ENCODE results near the gene TOPAZ1. TPM values are rescaled to one million over a fixed set of nuclear protein-coding genes. Genes with fewer than 3 reads are reported as not detected.
"Not testable (repeated sequence)": the region's sequence is repeated elsewhere in the genome, so short reads cannot be mapped to it uniquely, and the experiment has no call there.

The TOPAZ1 gene
- total and polyA plus RNA-seq, 2 experiments from 2014 or later, result not detected

GRCh38 chr3:44342176-44342790, 100.6 kb downstream of the TOPAZ1 start:
- Histone ChIP-seq H2AFZ (no peak overlapping the region), H3K9me3 (ENCODE audit: low read depth) (no peaks in the 10 kb centered on the region), H3K27ac (peak overlapping the region; percentile 38), H3K4me2 (peak overlapping the region; percentile 18), H3K4me3 (no peak overlapping the region), H3K4me1 (ENCODE audit: insufficient read depth) (peaks cover 11% of the 10 kb centered on the region), H3K9me2 (replicated peaks; ENCODE audit: insufficient read depth) (no peaks in the 10 kb centered on the region), H3K79me2 (peaks cover 77% of the 10 kb centered on the region), H3K36me3 (replicated peaks; ENCODE audit: insufficient read depth, low read depth) (no peaks in the 10 kb centered on the region), H4K20me1 (ENCODE audit: insufficient read depth, poor library complexity, severe bottlenecking) (no peaks in the 10 kb centered on the region), H3K27me3 (no peaks in the 10 kb centered on the region)
- TF ChIP-seq EZH2 (IDR thresholded peaks at IDR 0.05; ENCODE audit: borderline replicate concordance) (no peak), EZH2phosphoT487 (IDR thresholded peaks at IDR 0.05; ENCODE audit: low read depth, severe bottlenecking, unreplicated experiment) (no peak), CTCF (IDR thresholded peaks at IDR 0.05; ENCODE audit: poor library complexity) (no peak)
- DNase-seq (ENCODE audit: low spot score), result peak; percentile 16
- 58% methylated on average over 1 of the region's 1 CpG for WGBS (ENCODE audit: low lambda C conversion rate, missing lambda C conversion rate)

- no peak overlapping the region for H3K4me3 ChIP-seq
Measured at GRCh38 chr3:44343421-44343820, 101.7 kb downstream of the TOPAZ1 start.

GRCh38 chr3:44346590-44346989, 104.9 kb downstream of the TOPAZ1 start:
- H3K9me2 ChIP-seq (replicated peaks; ENCODE audit: insufficient read depth); H3K36me3 ChIP-seq (replicated peaks; ENCODE audit: insufficient read depth, low read depth); H3K4me1 ChIP-seq (ENCODE audit: insufficient read depth); H3K4me3 ChIP-seq; H4K20me1 ChIP-seq (ENCODE audit: insufficient read depth, poor library complexity, severe bottlenecking); H3K27me3 ChIP-seq; H3K27ac ChIP-seq; DNase-seq (ENCODE audit: low spot score); H2AFZ ChIP-seq; H3K4me2 ChIP-seq; H3K9me3 ChIP-seq (ENCODE audit: low read depth): not testable (repeated sequence)
- peaks cover 85% of the 10 kb centered on the region for H3K79me2 ChIP-seq
- WGBS (ENCODE audit: low lambda C conversion rate, missing lambda C conversion rate), result 75% methylated on average over 6 of the region's 6 CpGs

More at GRCh38 chr3:44343421-44343820, 101.7 kb downstream of the TOPAZ1 start:
- Histone ChIP-seq H3K9me2 (replicated peaks; ENCODE audit: insufficient read depth) (no peaks in the 10 kb centered on the region), H3K4me1 (ENCODE audit: insufficient read depth) (peaks cover 7% of the 10 kb centered on the region), H4K20me1 (ENCODE audit: insufficient read depth, poor library complexity, severe bottlenecking) (no peaks in the 10 kb centered on the region), H2AFZ (no peak overlapping the region), H3K4me2 (no peak overlapping the region), H3K36me3 (replicated peaks; ENCODE audit: insufficient read depth, low read depth) (no peaks in the 10 kb centered on the region), H3K9me3 (ENCODE audit: low read depth) (no peaks in the 10 kb centered on the region), H3K27me3 (no peaks in the 10 kb centered on the region), H3K79me2 (peaks cover 86% of the 10 kb centered on the region), H3K27ac (no peak overlapping the region)
- no peak for DNase-seq (ENCODE audit: low spot score)
- no peak for TF ChIP-seq EZH2phosphoT487 (IDR thresholded peaks at IDR 0.05; ENCODE audit: low read depth, severe bottlenecking, unreplicated experiment)
- no peak for TF ChIP-seq CTCF (IDR thresholded peaks at IDR 0.05; ENCODE audit: poor library complexity)
- no peak for TF ChIP-seq EZH2 (IDR thresholded peaks at IDR 0.05; ENCODE audit: borderline replicate concordance)

- Histone ChIP-seq H2AFZ (no peak overlapping the region), H3K27ac (no peak overlapping the region), H4K20me1 (ENCODE audit: insufficient read depth, poor library complexity, severe bottlenecking) (no peaks in the 10 kb centered on the region), H3K4me3 (no peak overlapping the region), H3K36me3 (replicated peaks; ENCODE audit: insufficient read depth, low read depth) (no peaks in the 10 kb centered on the region), H3K79me2 (peaks cover 85% of the 10 kb centered on the region), H3K9me3 (ENCODE audit: low read depth) (no peaks in the 10 kb centered on the region), H3K9me2 (replicated peaks; ENCODE audit: insufficient read depth) (no peaks in the 10 kb centered on the region), H3K4me2 (no peak overlapping the region), H3K4me1 (ENCODE audit: insufficient read depth) (no peaks in the 10 kb centered on the region), H3K27me3 (no peaks in the 10 kb centered on the region)
- TF ChIP-seq EZH2phosphoT487 (IDR thresholded peaks at IDR 0.05; ENCODE audit: low read depth, severe bottlenecking, unreplicated experiment), result no peak
- no peak for TF ChIP-seq EZH2 (IDR thresholded peaks at IDR 0.05; ENCODE audit: borderline replicate concordance)
- TF ChIP-seq CTCF (IDR thresholded peaks at IDR 0.05; ENCODE audit: poor library complexity), result no peak
- DNase-seq (ENCODE audit: low spot score), result no peak
- 60% methylated on average over 6 of the region's 6 CpGs for WGBS (ENCODE audit: low lambda C conversion rate, missing lambda C conversion rate)
Measured at GRCh38 chr3:44348993-44349392, 107.3 kb downstream of the TOPAZ1 start.

Data from hepatocyte (in vitro differentiated cells).